Panc1 (cell line): ENCODE results near the gene CANT1. TPM values are rescaled to one million over a fixed set of nuclear protein-coding genes. Genes with fewer than 3 reads are reported as not detected.

Source experiments
- ATAC-seq: fragments of 200-7000 bp; cut with Tn5 transposase; 2 replicates; pipeline ENCODE4 v1.9.1; 2020; ENCODE audit warnings: mild to moderate bottlenecking, moderate library complexity
- BruUV-seq: library from RNA; stranded (reverse); fragments of 400-500 nt; replicated peaks from 2 replicates; lab custom pipeline; 2021; lab: Mats Ljungman, UMichigan
- CTCF ChIA-PET: fragments of 300-600 bp; sonication (Branson Sonifier 250); formaldehyde crosslinking; loops from one replicate; lab custom pipeline; 2022; ENCODE audit warnings: antibody characterized with exemption; lab: Charles Lee
- POLR2A ChIA-PET: fragments of 300-600 bp; sonication (Branson Sonifier 250); formaldehyde crosslinking; loops from one replicate; lab custom pipeline; 2022; ENCODE audit warnings: antibody characterized with exemption; lab: Charles Lee
- DNase-seq: peaks from one replicate; pipeline ENCODE4 v3.0.0-alpha.2; 2010; ENCODE audit warnings: low read depth, low spot score
- H3K27ac ChIP-seq: 2 replicates; pipeline ENCODE4 v1.5.1; 2011; ENCODE audit warnings: mild to moderate bottlenecking, low read length, inconsistent platforms
- H3K27me3 ChIP-seq: fragments of 200-500 bp; sonication (Bioruptor generic); 2 replicates; pipeline ENCODE4 v1.6.0; 2014; ENCODE audit warnings: low read length, inconsistent platforms; ENCODE audit not compliant: control insufficient read depth, insufficient read depth
- H3K36me3 ChIP-seq: fragments of 200-500 bp; sonication (Bioruptor generic); 2 replicates; pipeline ENCODE4 v1.5.1; 2014; ENCODE audit warnings: inconsistent platforms, mild to moderate bottlenecking, low read length, moderate library complexity; ENCODE audit not compliant: control insufficient read depth, insufficient read depth
- H3K4me1 ChIP-seq: 2 replicates; pipeline ENCODE4 v1.5.1; 2011; ENCODE audit warnings: inconsistent platforms, mild to moderate bottlenecking, low read length, moderate library complexity; ENCODE audit not compliant: control insufficient read depth, insufficient read depth
- H3K4me3 ChIP-seq, 2 experiments: 2 replicates each; pipeline ENCODE4 v1.5.1; 2011 to 2012; ENCODE audit warnings: low read depth in 2 of 2, low read length in 2 of 2, mild to moderate bottlenecking in 2 of 2, inconsistent platforms in 1 of 2, moderate library complexity in 1 of 2
- H3K9me3 ChIP-seq: fragments of 200-500 bp; sonication (Bioruptor generic); 2 replicates; pipeline ENCODE4 v1.5.1; 2014; ENCODE audit warnings: low read depth, mild to moderate bottlenecking, inconsistent platforms, low read length, moderate library complexity; ENCODE audit not compliant: control insufficient read depth, insufficient read depth
- POLR2AphosphoS5 ChIP-seq: IDR thresholded peaks from 2 replicates; pipeline ENCODE4 v1.6.1; 2012; ENCODE audit warnings: mild to moderate bottlenecking, low read depth, low read length, moderate library complexity
- SIN3A ChIP-seq: IDR thresholded peaks from 2 replicates; pipeline ENCODE4 v1.6.1; 2012; ENCODE audit warnings: low read depth, mild to moderate bottlenecking, low read length, moderate library complexity, borderline replicate concordance; ENCODE audit not compliant: insufficient read depth
- TCF7L2 ChIP-seq: IDR thresholded peaks from 2 replicates; pipeline ENCODE4 v1.6.1; 2011; ENCODE audit warnings: mild to moderate bottlenecking, low read depth, low read length, inconsistent platforms
- in situ Hi-C: cut with HindIII; loops from 2 replicates; pipeline ENCODE4 v1.10.0; 2016; ENCODE audit warnings: low sequenced_read_pairs, low pct_unique_long_range_greater_than_20kb
- intact Hi-C: fragments of 100-400 bp; cut with micrococcal nuclease; formaldehyde crosslinking; loops from one replicate; pipeline ENCODE4 v1.10.0; 2022; ENCODE audit not compliant: unreplicated experiment
- total RNA-seq: library from RNA; stranded (reverse); gene quantifications from one replicate; pipeline ENCODE4 v1.2.1, GENCODE V29; 2021; ENCODE audit not compliant: unreplicated experiment
- TF ChIP-seq, protein P1 (sequence below), 2 experiments: IDR thresholded peaks; 2 replicates each; pipeline ENCODE4 v1.6.1; 2011 to 2012; ENCODE audit warnings: low read depth in 2 of 2, control low read depth in 1 of 2, low read length in 1 of 2, mild to moderate bottlenecking in 1 of 2, moderate library complexity in 1 of 2; ENCODE audit not compliant: insufficient read depth in 1 of 2
- TF ChIP-seq, protein P2 (sequence below): fragments of 450-650 bp; IDR thresholded peaks from 2 replicates; pipeline ENCODE4 v1.5.1; 2017; ENCODE audit warnings: mild to moderate bottlenecking

Gene CANT1
- total RNA-seq, 1 experiment from 2014 or later: 160 TPM

DNA sequence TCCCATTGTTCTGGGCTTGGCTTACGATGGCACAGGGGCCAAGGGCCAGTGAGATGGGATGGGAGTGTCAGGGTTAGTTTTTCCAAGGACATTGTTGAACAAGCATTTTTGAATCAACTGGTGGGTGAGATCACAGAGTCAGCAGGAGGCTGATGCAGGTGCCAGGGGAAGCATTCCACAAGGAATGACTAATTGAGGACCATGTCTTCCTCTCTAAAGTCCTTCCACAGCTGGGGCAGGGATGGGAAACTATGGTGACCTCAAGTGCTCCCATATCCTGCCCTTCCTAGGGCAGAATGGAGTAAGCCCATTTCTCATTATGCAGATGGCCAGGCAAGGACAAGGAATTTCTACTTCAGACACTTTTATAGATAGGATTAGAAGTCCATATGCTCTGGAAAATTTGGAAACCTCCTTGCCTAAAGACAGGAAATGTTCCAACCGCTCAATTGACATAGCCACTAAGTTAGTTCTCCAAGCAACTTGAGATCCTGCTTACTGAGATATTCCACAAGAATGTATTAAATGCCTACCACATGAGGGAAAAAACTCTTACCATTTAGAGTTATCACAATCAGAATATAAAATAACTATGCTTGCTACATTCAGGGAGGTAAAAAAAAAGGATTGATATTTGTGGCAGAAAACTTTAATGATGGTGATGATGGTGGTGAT lies 43.8 kb upstream of the CANT1 start:
- no peaks in the 10 kb centered on the region for H3K9me3 ChIP-seq
- no peak for ATAC-seq
- H3K36me3 ChIP-seq: no peaks in the 10 kb centered on the region
- TF ChIP-seq, protein P1, sequence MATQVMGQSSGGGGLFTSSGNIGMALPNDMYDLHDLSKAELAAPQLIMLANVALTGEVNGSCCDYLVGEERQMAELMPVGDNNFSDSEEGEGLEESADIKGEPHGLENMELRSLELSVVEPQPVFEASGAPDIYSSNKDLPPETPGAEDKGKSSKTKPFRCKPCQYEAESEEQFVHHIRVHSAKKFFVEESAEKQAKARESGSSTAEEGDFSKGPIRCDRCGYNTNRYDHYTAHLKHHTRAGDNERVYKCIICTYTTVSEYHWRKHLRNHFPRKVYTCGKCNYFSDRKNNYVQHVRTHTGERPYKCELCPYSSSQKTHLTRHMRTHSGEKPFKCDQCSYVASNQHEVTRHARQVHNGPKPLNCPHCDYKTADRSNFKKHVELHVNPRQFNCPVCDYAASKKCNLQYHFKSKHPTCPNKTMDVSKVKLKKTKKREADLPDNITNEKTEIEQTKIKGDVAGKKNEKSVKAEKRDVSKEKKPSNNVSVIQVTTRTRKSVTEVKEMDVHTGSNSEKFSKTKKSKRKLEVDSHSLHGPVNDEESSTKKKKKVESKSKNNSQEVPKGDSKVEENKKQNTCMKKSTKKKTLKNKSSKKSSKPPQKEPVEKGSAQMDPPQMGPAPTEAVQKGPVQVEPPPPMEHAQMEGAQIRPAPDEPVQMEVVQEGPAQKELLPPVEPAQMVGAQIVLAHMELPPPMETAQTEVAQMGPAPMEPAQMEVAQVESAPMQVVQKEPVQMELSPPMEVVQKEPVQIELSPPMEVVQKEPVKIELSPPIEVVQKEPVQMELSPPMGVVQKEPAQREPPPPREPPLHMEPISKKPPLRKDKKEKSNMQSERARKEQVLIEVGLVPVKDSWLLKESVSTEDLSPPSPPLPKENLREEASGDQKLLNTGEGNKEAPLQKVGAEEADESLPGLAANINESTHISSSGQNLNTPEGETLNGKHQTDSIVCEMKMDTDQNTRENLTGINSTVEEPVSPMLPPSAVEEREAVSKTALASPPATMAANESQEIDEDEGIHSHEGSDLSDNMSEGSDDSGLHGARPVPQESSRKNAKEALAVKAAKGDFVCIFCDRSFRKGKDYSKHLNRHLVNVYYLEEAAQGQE (IDR thresholded peaks at IDR 0.05; ENCODE audit: insufficient read depth in 1 of 2, low read depth in 2 of 2, low read length in 1 of 2): no peak
- TF ChIP-seq SIN3A (no peak), TCF7L2 (no peak), POLR2AphosphoS5 (no peak)
- TF ChIP-seq, protein P2, sequence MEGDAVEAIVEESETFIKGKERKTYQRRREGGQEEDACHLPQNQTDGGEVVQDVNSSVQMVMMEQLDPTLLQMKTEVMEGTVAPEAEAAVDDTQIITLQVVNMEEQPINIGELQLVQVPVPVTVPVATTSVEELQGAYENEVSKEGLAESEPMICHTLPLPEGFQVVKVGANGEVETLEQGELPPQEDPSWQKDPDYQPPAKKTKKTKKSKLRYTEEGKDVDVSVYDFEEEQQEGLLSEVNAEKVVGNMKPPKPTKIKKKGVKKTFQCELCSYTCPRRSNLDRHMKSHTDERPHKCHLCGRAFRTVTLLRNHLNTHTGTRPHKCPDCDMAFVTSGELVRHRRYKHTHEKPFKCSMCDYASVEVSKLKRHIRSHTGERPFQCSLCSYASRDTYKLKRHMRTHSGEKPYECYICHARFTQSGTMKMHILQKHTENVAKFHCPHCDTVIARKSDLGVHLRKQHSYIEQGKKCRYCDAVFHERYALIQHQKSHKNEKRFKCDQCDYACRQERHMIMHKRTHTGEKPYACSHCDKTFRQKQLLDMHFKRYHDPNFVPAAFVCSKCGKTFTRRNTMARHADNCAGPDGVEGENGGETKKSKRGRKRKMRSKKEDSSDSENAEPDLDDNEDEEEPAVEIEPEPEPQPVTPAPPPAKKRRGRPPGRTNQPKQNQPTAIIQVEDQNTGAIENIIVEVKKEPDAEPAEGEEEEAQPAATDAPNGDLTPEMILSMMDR: no peak
- BruUV-seq: no TSS peak
- H3K4me3 ChIP-seq: no peak overlapping the region
- ChIA-PET POLR2A (no interaction called here), CTCF (no interaction called here)
- in situ Hi-C loops: no loop called here
- H3K27ac ChIP-seq: no peak overlapping the region
- no peaks in the 10 kb centered on the region for H3K27me3 ChIP-seq
- H3K4me1 ChIP-seq: no peaks in the 10 kb centered on the region
- intact Hi-C loops: no loop called here
- DNase-seq: no peak

DNA sequence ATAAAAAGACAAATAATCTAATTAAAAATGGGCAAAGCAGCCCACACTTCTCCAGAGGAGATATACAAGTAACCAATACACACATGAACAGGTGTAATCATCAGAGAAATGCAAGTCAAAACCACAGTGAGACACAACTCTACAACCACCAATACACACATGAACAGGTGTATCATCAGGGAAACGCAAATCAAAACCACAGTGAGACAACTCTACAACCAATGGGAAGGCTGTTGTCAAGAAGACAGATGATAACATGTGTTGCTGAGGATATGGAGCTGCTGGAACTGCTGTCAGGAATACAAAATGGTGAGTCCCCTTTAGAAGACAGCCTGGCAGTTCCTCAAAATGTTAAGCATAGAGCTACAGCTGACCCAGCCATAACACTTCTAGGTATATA lies 42.6 kb upstream of the CANT1 start:
- DNase-seq (no peak), ATAC-seq (no peak)
- in situ Hi-C loops (no loop called here), intact Hi-C loops (no loop called here)
- ChIA-PET POLR2A (no interaction called here), CTCF (interaction anchor here (0.6 to 0.7 kb wide), 2 partner anchors 341 to 854 kb away, joined by 3 read pairs; no protein-coding TSS in a partner anchor)
- no peak overlapping the region for H3K4me3 ChIP-seq
- H3K9me3 ChIP-seq: no peaks in the 10 kb centered on the region
- no peaks in the 10 kb centered on the region for H3K36me3 ChIP-seq
- no peaks in the 10 kb centered on the region for H3K27me3 ChIP-seq
- no peak overlapping the region for H3K27ac ChIP-seq
- no peak for TF ChIP-seq TCF7L2
- TF ChIP-seq, protein P1 (IDR thresholded peaks at IDR 0.05; ENCODE audit: insufficient read depth in 1 of 2, low read depth in 2 of 2, low read length in 1 of 2): no peak
- TF ChIP-seq POLR2AphosphoS5: no peak
- TF ChIP-seq, protein P2: no peak
- no peak for TF ChIP-seq SIN3A
- no TSS peak for BruUV-seq
- no peaks in the 10 kb centered on the region for H3K4me1 ChIP-seq
